Measurements from ENCODE around the gene MFN2. TPM values are rescaled to one million over a fixed set of nuclear protein-coding genes. Genes with fewer than 3 reads are reported as not detected.
A peak's percentile ranks its signal among the peaks of the same experiment; 100 is the strongest.
"Not testable (repeated sequence)": the region's sequence is repeated elsewhere in the genome, so short reads cannot be mapped to it uniquely, and the experiment has no call there.

MFN2 gene
- total RNA-seq, 2 donors from 2014 or later, result 367 to 466 TPM

GRCh38 chr1:11938722-11939526 is 41.3 kb upstream of the MFN2 start:
- Histone ChIP-seq H3K27ac (peak overlapping the region; percentile 36 to 61), H3K4me1 (peaks cover 0 to 56% of the 10 kb centered on the region in 2 donors), H3K4me3 (no peak overlapping the region), H3K9me3 (no peaks in the 10 kb centered on the region), H3K27me3 (no peaks in the 10 kb centered on the region), H3K36me3 (no peaks in the 10 kb centered on the region)
- TF ChIP-seq, protein P1, sequence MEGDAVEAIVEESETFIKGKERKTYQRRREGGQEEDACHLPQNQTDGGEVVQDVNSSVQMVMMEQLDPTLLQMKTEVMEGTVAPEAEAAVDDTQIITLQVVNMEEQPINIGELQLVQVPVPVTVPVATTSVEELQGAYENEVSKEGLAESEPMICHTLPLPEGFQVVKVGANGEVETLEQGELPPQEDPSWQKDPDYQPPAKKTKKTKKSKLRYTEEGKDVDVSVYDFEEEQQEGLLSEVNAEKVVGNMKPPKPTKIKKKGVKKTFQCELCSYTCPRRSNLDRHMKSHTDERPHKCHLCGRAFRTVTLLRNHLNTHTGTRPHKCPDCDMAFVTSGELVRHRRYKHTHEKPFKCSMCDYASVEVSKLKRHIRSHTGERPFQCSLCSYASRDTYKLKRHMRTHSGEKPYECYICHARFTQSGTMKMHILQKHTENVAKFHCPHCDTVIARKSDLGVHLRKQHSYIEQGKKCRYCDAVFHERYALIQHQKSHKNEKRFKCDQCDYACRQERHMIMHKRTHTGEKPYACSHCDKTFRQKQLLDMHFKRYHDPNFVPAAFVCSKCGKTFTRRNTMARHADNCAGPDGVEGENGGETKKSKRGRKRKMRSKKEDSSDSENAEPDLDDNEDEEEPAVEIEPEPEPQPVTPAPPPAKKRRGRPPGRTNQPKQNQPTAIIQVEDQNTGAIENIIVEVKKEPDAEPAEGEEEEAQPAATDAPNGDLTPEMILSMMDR (IDR thresholded peaks at IDR 0.05), result no peak
- no peak for DNase-seq (ENCODE audit: low spot score)

GRCh38 chr1:11939794-11940193 is 40.5 kb upstream of the MFN2 start:
- H3K36me3 ChIP-seq, result not testable (repeated sequence)
- Histone ChIP-seq H3K27ac (peak overlapping the region; percentile 36 to 61), H3K4me1 (peaks cover 0 to 60% of the 10 kb centered on the region in 2 donors)

GRCh38 chr1:11940260-11940921 is 39.9 kb upstream of the MFN2 start:
- TF ChIP-seq, protein P1 (IDR thresholded peaks at IDR 0.05), result no peak
- DNase-seq (ENCODE audit: low spot score), result no peak
- Histone ChIP-seq H3K36me3 (no peaks in the 10 kb centered on the region), H3K9me3 (no peaks in the 10 kb centered on the region), H3K27me3 (no peaks in the 10 kb centered on the region), H3K4me1 (peaks cover 0 to 54% of the 10 kb centered on the region in 2 donors), H3K4me3 (no peak overlapping the region), H3K27ac (no peak overlapping the region)

More at GRCh38 chr1:11939794-11940193, 40.5 kb upstream of the MFN2 start:
- H3K27me3 ChIP-seq; DNase-seq (ENCODE audit: low spot score); H3K4me3 ChIP-seq; H3K9me3 ChIP-seq: not testable (repeated sequence)

DNA sequence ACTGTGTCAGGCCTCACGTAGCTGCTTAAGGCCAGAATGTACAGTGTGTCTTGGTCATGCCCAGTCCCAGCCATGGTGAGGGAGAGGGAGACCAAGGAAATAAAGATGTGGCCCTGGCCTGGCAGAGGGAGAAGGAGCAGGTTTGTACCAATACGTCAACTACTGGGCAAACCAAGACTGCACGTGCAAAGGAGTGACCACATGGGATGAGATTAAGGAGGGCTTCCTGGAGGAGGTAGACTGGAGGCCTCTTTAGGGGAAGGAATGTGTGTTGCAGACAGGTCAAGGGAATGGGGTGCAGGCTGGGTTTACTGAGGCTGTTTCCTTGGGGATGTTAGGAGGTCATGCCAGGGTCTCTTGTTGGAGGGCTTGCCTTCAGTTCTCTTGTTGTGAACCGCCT is 38.0 kb upstream of the MFN2 start:
- DNase-seq (ENCODE audit: low spot score), result no peak
- Histone ChIP-seq H3K27ac (no peak overlapping the region), H3K9me3 (no peaks in the 10 kb centered on the region), H3K4me1 (peaks cover 0 to 44% of the 10 kb centered on the region in 2 donors), H3K27me3 (no peaks in the 10 kb centered on the region), H3K4me3 (no peak overlapping the region), H3K36me3 (no peaks in the 10 kb centered on the region)
- TF ChIP-seq, protein P1 (IDR thresholded peaks at IDR 0.05), result no peak

DNA sequence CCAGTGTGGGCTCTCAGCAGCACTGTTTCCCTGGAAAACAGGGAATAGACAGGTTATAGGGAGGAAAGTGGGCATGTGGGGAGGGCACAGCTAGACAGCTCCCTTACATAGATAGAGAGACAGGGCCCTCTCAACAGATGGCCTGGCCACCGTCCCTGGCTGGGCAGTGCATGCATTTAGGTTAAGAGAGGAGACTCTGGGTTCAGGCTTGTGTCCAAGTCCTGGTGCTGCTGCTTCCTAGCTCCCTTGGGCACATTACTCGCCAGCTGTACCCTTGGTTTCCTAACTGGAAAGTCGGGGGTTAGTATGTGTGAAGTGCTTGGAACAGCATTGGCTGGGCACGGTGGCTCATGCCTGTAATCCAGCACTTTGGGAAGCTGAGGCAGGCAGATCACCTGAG is 36.6 kb upstream of the MFN2 start:
- H3K27me3 ChIP-seq, result no peaks in the 10 kb centered on the region
- H3K4me3 ChIP-seq, result no peak overlapping the region
- no peak for DNase-seq (ENCODE audit: low spot score)
- no peaks in the 10 kb centered on the region for H3K9me3 ChIP-seq
- H3K36me3 ChIP-seq, result no peaks in the 10 kb centered on the region
- H3K27ac ChIP-seq, result no peak overlapping the region
- TF ChIP-seq, protein P1 (IDR thresholded peaks at IDR 0.05), result no peak
- peaks cover 0 to 39% of the 10 kb centered on the region in 2 donors for H3K4me1 ChIP-seq

DNA sequence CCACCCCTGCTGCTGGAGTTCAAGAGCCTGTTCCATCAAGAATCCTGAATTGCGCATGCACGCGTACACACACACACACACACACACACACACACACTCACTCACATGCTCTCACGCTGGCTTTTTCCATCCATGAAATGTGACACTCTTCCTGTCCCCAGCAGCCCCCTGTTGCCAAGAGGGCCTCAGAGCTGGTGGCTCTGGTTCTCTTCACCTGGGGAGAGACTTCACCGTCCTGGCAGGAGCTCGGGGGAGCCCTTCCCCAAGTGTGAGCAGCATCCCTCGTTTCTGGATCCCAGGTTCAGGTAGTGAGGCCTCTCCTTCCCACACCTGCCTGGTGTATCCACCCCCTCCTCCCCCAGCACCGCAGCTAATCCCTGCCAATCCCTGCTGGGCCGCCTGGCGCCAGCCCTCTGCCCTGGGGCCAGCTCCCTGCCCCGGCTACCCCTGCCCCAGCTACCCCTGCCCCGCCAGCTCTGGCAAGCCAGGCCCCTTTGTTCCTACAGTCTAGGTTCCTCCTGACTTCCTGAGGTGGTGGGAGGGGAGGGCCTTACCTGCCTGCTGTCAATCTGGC is 35.8 kb upstream of the MFN2 start:
- DNase-seq (ENCODE audit: low spot score), result no peak
- no peaks in the 10 kb centered on the region for H3K9me3 ChIP-seq

More for the DNA sequence above, 35.8 kb upstream of the MFN2 start:
- TF ChIP-seq, protein P1 (IDR thresholded peaks at IDR 0.05), result no peak
- no peaks in the 10 kb centered on the region for H3K27me3 ChIP-seq
- H3K36me3 ChIP-seq, result no peaks in the 10 kb centered on the region
- no peak overlapping the region for H3K4me3 ChIP-seq
- H3K4me1 ChIP-seq, result peaks cover 0 to 30% of the 10 kb centered on the region in 2 donors
- H3K27ac ChIP-seq, result peak overlapping the region in 1 of 2 donors; percentile 16
